22Rv1 (cell line): ENCODE results near the gene LBP.

ENCODE experiments used
- ZFX ChIP-seq: fragments of 450-650 bp; IDR thresholded peaks from 2 replicates; pipeline ENCODE4 v1.6.1; 2017; ENCODE audit warnings: antibody characterized with exemption, borderline replicate concordance
- TF ChIP-seq, protein P1 (sequence below): fragments of 450-650 bp; IDR thresholded peaks from 2 replicates; pipeline ENCODE4 v1.5.1; 2017; ENCODE audit warnings: mild to moderate bottlenecking

DNA sequence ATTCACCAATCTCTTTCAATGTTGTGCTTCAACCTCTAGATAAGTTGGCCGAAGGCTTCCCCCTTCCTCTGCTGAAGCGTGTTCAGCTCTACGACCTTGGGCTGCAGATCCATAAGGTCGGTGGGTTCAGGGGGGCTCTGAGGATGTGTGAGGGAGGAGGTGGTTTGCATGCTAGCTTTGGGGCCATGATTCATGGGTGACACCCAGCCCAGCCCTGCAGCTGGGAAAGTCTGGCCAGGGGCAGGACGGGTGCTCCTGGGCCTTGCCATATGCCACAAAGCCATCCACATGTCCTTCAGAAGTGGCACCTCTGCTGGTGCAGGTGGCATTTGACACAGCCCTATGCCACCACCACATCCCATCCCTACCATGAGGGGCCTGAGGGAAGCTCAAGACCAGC, 27.6 kb downstream of the LBP start:
- TF ChIP-seq, protein P1, sequence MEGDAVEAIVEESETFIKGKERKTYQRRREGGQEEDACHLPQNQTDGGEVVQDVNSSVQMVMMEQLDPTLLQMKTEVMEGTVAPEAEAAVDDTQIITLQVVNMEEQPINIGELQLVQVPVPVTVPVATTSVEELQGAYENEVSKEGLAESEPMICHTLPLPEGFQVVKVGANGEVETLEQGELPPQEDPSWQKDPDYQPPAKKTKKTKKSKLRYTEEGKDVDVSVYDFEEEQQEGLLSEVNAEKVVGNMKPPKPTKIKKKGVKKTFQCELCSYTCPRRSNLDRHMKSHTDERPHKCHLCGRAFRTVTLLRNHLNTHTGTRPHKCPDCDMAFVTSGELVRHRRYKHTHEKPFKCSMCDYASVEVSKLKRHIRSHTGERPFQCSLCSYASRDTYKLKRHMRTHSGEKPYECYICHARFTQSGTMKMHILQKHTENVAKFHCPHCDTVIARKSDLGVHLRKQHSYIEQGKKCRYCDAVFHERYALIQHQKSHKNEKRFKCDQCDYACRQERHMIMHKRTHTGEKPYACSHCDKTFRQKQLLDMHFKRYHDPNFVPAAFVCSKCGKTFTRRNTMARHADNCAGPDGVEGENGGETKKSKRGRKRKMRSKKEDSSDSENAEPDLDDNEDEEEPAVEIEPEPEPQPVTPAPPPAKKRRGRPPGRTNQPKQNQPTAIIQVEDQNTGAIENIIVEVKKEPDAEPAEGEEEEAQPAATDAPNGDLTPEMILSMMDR: no peak
- no peak for TF ChIP-seq ZFX
